Nephron progenitor cell (in vitro differentiated cells): ENCODE measurements around the gene DGLUCY.

ENCODE experiments used
- DNase-seq: peaks from one replicate; pipeline ENCODE4 v3.0.0; 2021
- H3K27ac Mint-ChIP-seq: 2 replicates; pipeline ENCODE4 v1.8.0; 2021; ENCODE audit warnings: mild to moderate bottlenecking, moderate library complexity, mixed read lengths
- H3K27me3 Mint-ChIP-seq: 2 replicates; pipeline ENCODE4 v1.8.0; 2021; ENCODE audit warnings: mild to moderate bottlenecking, low read depth, mixed read lengths; ENCODE audit not compliant: poor library complexity
- H3K36me3 Mint-ChIP-seq: 2 replicates; pipeline ENCODE4 v1.8.0; 2021; ENCODE audit warnings: low read depth, mixed read lengths
- H3K4me1 Mint-ChIP-seq: 2 replicates; pipeline ENCODE4 v1.8.0; 2021; ENCODE audit warnings: mixed read lengths
- H3K4me3 Mint-ChIP-seq: 2 replicates; pipeline ENCODE4 v1.8.0; 2021; ENCODE audit warnings: mild to moderate bottlenecking, moderate library complexity, mixed read lengths
- H3K9me3 Mint-ChIP-seq: 2 replicates; pipeline ENCODE4 v1.8.0; 2021; ENCODE audit warnings: mild to moderate bottlenecking, moderate library complexity, mixed read lengths
- TF ChIP-seq, protein P1 (sequence below): fragments of 200-600 bp; sonication (generic); IDR thresholded peaks from 2 replicates; pipeline ENCODE4 v1.5.0; 2021; ENCODE audit warnings: antibody characterized with exemption

The DGLUCY gene

DNA sequence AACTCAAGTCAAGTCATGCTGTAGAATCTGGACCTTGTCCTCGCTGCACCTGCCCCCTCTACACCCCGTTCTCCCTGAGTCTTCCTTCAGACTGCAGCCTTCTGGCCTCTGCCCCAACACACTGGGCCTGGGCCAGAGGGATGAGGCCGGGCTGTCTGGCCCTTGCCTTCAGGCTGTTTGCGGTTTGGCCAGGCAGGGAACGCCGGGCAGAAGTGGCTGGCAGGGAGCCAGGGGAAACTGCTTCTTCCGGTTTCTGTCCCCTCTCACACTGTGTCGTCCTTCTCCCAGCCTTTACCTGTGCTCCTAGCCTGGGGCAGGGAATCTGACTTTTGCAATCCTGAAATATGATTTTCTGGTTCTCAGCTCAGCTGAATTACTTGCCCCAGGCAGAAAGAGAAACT lies 13.5 kb downstream of the DGLUCY start:
- Mint-ChIP-seq H3K27me3 (peaks cover 4% of the 10 kb centered on the region), H3K27ac (no peak overlapping the region), H3K36me3 (peaks cover 51% of the 10 kb centered on the region), H3K9me3 (peaks cover 13% of the 10 kb centered on the region), H3K4me1 (peaks cover 20% of the 10 kb centered on the region), H3K4me3 (no peak overlapping the region)
- TF ChIP-seq, protein P1, sequence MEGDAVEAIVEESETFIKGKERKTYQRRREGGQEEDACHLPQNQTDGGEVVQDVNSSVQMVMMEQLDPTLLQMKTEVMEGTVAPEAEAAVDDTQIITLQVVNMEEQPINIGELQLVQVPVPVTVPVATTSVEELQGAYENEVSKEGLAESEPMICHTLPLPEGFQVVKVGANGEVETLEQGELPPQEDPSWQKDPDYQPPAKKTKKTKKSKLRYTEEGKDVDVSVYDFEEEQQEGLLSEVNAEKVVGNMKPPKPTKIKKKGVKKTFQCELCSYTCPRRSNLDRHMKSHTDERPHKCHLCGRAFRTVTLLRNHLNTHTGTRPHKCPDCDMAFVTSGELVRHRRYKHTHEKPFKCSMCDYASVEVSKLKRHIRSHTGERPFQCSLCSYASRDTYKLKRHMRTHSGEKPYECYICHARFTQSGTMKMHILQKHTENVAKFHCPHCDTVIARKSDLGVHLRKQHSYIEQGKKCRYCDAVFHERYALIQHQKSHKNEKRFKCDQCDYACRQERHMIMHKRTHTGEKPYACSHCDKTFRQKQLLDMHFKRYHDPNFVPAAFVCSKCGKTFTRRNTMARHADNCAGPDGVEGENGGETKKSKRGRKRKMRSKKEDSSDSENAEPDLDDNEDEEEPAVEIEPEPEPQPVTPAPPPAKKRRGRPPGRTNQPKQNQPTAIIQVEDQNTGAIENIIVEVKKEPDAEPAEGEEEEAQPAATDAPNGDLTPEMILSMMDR, result no peak
- DNase-seq, result no peak

DNA sequence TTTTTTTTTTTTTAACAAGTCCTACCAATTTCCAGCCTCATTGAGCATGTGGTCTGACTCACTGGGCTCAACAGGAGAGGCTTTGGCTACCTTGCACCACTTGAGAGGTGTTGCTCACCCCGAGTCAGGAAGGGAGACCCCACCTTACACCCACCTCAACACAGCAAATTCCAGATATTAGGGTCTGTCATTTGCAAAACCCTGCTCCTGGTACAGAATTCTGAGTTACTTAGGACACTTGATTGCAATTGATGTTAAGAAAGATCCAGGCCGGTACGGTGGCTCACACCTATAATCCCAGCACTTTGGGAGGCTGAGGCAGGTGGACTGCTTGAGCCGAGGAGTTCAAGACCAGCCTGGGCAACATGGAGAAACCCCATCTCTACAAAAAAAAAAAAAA lies 14.1 kb downstream of the DGLUCY start:
- H3K27ac Mint-ChIP-seq, result no peak overlapping the region
- TF ChIP-seq, protein P1, result no peak
- peaks cover 13% of the 10 kb centered on the region for H3K9me3 Mint-ChIP-seq
- H3K36me3 Mint-ChIP-seq, result peaks cover 55% of the 10 kb centered on the region
- H3K27me3 Mint-ChIP-seq, result peaks cover 4% of the 10 kb centered on the region
- no peak for DNase-seq
- H3K4me1 Mint-ChIP-seq, result peaks cover 20% of the 10 kb centered on the region
- H3K4me3 Mint-ChIP-seq, result no peak overlapping the region

DNA sequence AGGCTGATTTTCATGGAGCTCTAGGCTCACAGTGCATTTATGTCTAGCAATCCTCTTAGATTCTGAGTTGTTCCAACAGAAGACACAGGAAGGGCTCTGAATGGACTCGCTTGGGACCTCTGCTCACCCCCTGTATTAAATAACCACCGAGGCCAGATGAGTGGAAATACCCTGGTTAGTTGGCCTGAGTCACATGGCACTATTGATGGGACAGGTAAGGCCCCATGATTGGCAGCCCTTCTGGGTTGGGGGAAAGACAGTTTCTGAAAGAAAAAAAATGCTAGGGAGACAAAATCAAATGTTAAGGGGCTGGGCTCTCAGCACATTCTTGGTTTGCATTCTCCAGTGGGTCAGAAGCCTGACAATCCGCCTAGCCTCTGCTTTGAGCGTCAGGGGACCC lies 14.8 kb downstream of the DGLUCY start:
- Mint-ChIP-seq H3K27me3 (peaks cover 4% of the 10 kb centered on the region), H3K36me3 (peaks cover 60% of the 10 kb centered on the region), H3K27ac (no peak overlapping the region)

DNA sequence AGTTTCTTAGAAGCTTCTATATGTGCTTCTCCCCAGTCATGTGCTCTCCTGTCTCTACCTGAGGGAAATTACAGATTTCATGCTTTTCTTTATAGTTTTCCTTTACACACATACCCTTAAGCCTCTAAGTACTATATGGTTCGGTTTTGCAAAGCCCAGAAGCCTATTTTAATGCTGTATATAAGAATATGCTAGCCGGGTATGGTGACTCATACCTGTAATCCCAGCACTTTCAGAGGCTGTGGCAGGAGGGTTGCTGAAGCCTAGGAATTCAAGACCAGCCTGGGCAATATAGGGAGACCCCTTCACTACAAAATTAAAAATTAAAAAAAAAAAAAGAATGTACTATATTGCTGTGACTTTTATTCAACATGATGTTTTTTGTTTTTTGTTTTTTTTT lies 15.4 kb downstream of the DGLUCY start:
- Mint-ChIP-seq H3K27me3 (peaks cover 4% of the 10 kb centered on the region), H3K36me3 (peaks cover 58% of the 10 kb centered on the region), H3K4me3 (no peak overlapping the region), H3K27ac (no peak overlapping the region), H3K9me3 (peaks cover 13% of the 10 kb centered on the region), H3K4me1 (peaks cover 14% of the 10 kb centered on the region)
- TF ChIP-seq, protein P1, result no peak
- no peak for DNase-seq

More for the DNA sequence above, 14.8 kb downstream of the DGLUCY start:
- peaks cover 13% of the 10 kb centered on the region for H3K9me3 Mint-ChIP-seq
- TF ChIP-seq, protein P1, result no peak
- peaks cover 16% of the 10 kb centered on the region for H3K4me1 Mint-ChIP-seq
- no peak for DNase-seq
- no peak overlapping the region for H3K4me3 Mint-ChIP-seq

DNA sequence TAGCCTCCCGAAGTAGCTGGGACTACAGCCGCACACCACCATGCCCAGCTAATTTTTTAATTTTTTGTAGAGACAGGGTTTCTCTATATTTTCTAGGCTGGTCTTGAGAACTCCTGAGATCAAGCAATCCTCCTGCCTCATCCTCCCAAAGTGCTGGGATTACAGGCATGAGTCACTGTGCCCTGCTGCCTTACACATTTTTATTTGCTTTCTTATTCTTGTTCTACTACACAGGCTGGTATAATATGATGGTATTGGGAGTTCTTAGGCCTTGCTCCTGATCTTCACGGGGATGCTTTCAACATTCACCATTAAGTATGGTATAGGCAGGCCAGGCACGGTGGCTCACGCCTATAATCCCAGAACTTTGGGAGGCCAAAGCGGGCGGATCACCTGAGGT lies 21.2 kb downstream of the DGLUCY start:
- no peaks in the 10 kb centered on the region for H3K9me3 Mint-ChIP-seq
- no peaks in the 10 kb centered on the region for H3K4me1 Mint-ChIP-seq
- no peak overlapping the region for H3K4me3 Mint-ChIP-seq
- no peak for DNase-seq
- peaks cover 3% of the 10 kb centered on the region for H3K27me3 Mint-ChIP-seq
- TF ChIP-seq, protein P1, result no peak
- no peak overlapping the region for H3K27ac Mint-ChIP-seq
- H3K36me3 Mint-ChIP-seq, result peaks cover 22% of the 10 kb centered on the region

DNA sequence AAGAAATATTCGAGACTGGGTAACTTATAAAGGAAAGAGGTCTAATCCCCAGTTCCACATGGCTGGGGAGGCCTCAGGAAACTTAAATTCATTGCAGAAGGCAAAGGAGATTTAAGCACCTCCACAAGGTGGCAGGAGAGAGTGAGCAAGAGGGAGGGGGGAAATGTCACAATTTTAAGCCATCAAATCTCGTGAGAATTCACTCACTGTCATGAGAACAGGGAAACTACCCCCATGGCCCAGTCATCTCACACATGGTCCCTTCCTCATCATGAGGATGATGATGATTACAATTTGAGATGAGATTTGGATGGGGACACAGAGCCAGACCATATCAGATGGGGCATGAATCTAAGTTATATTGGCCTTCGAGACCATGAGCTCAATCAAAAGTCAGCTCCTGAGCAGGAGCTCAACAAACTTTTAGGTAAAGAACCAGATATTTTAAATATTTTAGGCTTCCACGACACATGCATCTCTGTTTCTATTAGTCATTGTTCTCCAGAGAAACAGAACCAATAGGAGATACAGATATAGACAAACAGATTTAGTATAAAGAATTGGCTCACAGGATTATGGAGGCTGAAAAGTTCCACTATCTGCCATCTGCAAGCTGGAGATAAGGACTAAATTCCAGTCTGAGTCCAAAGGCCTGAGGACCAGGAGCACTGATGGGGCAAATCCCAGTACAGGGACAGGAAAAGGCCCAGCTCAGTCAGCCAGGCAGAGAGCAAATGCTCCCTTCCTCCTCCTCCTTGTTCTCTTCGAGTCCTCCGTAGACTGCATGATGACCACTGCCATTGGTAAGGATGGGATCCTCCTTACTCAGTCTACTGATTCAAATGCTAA lies 24.9 kb downstream of the DGLUCY start:
- H3K36me3 Mint-ChIP-seq, result no peaks in the 10 kb centered on the region
- no peak for DNase-seq
- no peaks in the 10 kb centered on the region for H3K9me3 Mint-ChIP-seq
- H3K4me3 Mint-ChIP-seq, result no peak overlapping the region
- H3K4me1 Mint-ChIP-seq, result no peaks in the 10 kb centered on the region
- TF ChIP-seq, protein P1, result no peak
- H3K27ac Mint-ChIP-seq, result no peak overlapping the region
- peaks cover 3% of the 10 kb centered on the region for H3K27me3 Mint-ChIP-seq
